DMS153 (cell line): Measurements from ENCODE around the gene C5orf52.
"Not testable (repeated sequence)": the region's sequence is repeated elsewhere in the genome, so short reads cannot be mapped to it uniquely, and the experiment has no call there.

Experiments
- DNase-seq: peaks from one replicate; lab custom pipeline; 2025; lab: John Stamatoyannopoulos, UW

Gene C5orf52

GRCh38 chr5:157670662-157671591 lies at the start of gene C5orf52:
C5orf52 (plus strand) TSS chr5:157671533; CDS start chr5:157671615, 82 bp downstream.
- no peak for DNase-seq

- DNase-seq = no peak
Observed at GRCh38 chr5:157624144-157624543, 47.2 kb upstream of the C5orf52 start.

- DNase-seq = no peak
Observed at GRCh38 chr5:157626831-157627230, 44.5 kb upstream of the C5orf52 start.

DNA sequence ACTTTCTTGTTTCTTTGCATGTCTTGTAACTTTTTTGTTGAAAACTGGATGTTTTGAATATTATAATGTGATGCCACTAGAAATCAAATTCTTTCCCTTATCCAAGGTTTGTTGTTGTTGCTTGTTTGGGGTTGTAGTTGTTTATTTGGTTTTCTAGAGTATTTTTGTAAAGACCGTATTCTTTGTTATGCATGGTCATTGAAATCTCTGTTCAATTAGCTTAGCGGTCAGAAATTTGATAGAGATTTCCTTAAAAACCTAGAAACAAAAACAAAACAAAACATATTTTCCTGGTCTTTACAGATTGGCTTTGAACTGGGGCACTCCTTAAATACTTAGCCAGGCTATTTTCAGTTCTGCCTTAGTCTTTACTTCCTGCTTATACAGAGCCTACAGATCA lies 41.0 kb upstream of the C5orf52 start:
- DNase-seq = no peak

DNA sequence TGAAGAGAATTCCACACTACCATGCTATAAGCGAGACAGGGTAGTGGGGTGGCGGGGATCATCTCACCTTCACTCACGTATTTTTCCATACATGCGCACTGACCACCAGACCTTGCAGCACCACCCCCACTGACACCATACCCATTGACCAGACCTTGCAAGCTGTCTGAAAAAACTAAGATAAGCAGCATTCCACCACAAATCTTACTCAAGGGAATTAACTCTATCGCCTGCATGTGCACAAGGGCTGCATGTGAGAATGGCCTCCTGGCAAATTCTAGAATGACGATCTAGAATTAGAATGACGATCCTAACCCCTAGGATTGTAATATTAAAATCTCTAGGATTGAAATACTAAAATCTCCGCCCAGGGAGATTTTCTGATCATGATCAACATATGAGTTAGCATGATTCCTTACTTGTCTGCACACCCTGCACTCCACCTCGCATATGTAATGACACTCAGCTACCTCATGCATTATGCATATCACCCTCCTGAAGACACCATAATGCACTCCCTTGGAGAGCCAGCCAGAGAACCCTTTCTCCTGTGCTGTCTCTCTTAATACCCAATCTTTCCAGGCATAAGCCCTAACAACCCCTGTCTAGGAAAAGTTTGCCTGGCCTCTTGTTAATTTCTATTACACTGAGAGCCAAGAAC lies 30.8 kb upstream of the C5orf52 start:
- no peak for DNase-seq

GRCh38 chr5:157648275-157648990 lies 22.9 kb upstream of the C5orf52 start:
- DNase-seq = no peak

DNA sequence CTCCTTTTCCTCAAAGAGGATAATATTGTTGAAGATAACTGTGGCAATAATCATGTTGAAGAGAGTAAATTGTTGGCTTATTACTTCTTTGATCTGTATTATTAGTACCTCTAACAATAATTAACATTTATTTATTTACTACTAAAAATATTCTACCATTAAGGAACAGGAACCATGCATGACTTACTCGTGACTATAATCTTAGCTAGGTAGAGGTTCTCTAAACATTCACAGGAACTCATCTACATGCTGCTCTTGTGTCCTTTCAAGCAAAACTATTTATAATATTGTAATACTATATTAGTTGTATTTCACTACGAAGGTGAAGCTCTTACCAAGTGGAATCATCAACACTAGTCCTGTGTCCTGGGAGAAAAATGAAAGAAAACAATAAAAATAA lies 22.2 kb upstream of the C5orf52 start:
- DNase-seq = no peak

GRCh38 chr5:157650991-157651611 lies 20.2 kb upstream of the C5orf52 start:
- DNase-seq = no peak

DNA sequence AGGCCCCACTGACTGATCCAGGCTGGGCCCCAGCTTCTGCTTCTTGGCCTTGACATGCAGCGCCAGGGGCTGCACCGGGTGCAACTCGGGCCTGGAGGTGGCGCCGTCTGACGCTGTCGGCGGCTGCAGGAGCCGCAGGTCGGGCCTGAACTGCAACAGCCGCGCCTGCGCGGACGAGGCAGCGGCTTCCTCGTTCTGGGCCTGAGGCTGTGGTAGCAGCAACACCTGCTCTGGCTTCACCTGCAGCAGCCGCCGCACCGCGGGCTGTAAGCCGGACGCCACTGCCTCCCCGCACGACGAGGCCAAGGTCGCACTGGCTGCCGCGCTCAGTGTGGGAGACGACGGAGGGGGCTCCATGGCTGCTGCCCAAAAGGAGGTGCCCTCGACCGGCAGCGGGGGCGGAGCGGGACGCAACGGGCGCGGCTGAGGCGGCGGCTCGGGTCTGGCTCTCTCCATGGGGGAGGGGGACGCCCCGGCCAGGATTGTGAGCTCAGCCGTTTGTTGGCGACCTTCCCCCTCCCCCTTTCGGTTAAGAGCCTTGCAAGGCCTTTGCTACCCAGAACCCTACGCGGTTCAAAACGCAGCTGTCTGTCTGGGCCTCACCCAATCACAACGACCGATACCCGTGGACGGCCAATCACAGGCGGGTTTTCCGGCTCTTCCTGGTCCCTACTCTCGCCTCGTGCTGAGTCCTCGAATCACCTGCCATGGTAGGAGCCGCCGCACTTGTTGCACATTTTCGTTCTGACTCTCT lies 19.5 kb upstream of the C5orf52 start:
- peak; percentile 89 for DNase-seq

DNA sequence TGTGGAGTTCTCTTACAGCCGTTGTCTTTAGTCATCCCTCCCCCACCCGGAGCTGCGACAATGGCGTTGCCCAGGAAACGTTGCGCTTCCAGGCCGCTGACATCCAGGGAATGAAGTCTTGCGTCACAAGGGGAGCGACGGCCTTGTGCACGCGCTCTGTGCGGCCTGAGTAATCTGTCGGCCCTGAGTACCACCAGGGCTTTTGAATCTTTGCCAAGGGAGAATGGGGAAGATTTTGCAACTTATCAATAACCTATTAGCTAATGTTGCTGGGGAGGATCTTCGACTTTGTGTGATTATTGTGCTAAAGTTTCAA lies 19.0 kb upstream of the C5orf52 start, which contains the start of gene SOX30:
TSS of gene SOX30 (minus strand) at position 62 of the 316 bp plus-strand sequence. CDS start 360 bp downstream, outside the sequence.
- no peak for DNase-seq

- no peak for DNase-seq
Observed at GRCh38 chr5:157657516-157657915, 13.8 kb upstream of the C5orf52 start.

DNA sequence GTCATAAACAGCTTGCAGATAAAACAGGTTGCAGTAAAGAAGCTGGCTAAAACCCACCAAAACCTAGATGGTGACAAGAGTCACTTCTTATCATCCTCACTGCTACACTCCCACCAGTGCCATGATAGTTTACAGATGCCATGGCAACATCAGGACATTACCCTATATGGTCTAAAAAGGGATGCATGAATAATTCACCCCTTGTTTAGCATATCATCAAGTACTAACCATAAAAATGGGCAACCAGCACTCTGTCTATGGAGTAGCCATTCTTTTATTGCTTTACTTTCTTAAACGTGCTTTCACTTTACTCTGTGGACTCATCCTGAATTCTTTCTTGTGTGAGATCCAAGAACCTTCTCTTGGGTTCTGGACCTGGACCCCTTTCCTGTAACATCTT lies 12.4 kb upstream of the C5orf52 start:
- DNase-seq = no peak

- DNase-seq = no peak
Observed at GRCh38 chr5:157659868-157660660, 11.3 kb upstream of the C5orf52 start.

DNA sequence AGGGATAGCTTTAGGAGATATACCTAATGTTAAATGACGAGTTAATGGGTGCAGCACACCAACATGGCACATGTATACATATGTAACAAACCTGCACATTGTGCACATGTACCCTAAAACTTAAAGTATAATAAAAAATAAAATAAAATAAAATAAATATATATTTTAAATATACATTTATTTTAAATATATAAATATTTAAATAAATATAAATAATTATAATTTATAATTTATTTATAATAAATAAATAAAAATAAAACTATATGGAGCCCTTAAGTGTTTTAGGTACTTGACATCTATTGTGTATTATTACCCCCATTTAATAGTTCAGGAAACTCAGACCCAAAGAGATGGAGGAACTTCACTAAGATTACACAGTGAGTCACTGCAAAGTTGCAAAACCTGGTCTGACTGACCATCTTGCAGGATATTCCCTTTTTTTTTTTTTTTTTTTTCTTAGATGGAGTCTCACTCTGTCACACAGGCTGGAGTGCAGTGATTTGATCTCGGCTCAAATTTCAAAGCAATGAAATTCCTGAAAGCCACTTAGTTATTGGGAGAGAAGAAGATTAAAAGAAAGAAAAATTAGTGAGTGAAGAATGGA lies 5.8 kb upstream of the C5orf52 start:
- DNase-seq = no peak

DNA sequence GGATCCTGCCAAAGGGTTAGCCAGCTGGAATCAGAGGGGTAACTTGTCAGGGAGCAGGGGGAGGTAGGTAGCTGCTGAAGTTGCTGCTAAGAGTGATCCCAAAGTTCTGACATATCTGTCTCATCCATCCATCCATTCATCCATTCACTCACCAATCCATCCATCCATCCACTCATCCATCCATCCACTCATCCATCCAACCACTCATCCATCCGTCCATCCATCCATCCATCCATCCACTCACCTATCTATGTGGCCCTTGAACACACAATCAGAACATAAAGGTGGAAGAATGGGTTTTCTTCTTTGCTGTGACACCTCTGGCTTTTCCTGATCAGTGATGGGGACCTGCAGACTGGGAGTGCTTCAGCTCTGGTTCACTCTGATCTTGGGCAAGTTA lies 3.0 kb upstream of the C5orf52 start:
- DNase-seq = no peak

GRCh38 chr5:157669701-157670097 lies 1.6 kb upstream of the C5orf52 start:
- DNase-seq = no peak

DNA sequence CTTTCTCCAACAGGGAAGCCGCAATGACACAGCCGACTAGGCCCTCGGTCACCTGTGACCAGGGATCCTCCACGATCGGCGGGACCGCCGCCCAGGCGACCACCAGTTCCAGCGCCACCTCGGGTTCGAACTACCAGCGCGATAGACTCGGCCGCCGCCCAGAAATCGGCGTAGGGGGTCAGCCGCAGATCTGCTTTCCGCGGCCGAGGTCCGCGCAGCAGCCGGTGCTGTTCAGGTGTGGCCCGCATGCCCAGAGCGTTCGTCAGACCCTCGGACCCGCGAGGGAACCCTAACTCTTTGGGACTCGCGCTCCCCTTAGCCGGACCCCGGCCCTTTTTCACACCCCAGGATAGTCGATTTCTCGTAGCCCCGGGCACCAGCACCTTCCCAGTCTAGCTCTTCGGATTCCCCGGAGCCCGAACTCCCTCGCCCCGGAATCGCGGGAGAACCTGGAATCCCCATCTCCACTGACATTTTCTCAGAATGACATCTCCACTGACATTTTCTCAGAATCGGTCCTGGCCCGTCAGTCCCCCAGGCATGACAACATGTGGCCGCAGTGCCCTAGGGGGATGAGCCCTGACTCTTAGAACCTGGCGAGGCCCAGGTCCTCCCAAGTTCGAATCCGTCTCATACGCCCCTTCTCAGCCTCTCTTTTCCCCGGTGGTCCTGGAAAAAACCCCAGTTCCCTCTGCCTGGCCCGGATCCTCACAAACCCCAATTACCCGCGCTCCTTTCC lies 428 bp downstream of the C5orf52 start:
- no peak for DNase-seq

GRCh38 chr5:157672976-157673375 lies 1.6 kb downstream of the C5orf52 start:
- DNase-seq = no peak

- DNase-seq = not testable (repeated sequence)
Observed at GRCh38 chr5:157674351-157674750, 3.0 kb downstream of the C5orf52 start.
